GM21381 (cell line): ENCODE results near the gene ACOT4.
"Not testable (repeated sequence)": the region's sequence is repeated elsewhere in the genome, so short reads cannot be mapped to it uniquely, and the experiment has no call there.

ENCODE experiments used
- ATAC-seq: cut with Tn5 transposase; IDR thresholded peaks from one replicate; pipeline ENCODE4 v1.9.1; 2021; ENCODE audit warnings: mild to moderate bottlenecking, moderate library complexity; ENCODE audit not compliant: unreplicated experiment

The ACOT4 gene

GRCh38 chr14:73633116-73634010 is 41.7 kb downstream of the ACOT4 start:
- ATAC-seq, result peak; percentile 62

DNA sequence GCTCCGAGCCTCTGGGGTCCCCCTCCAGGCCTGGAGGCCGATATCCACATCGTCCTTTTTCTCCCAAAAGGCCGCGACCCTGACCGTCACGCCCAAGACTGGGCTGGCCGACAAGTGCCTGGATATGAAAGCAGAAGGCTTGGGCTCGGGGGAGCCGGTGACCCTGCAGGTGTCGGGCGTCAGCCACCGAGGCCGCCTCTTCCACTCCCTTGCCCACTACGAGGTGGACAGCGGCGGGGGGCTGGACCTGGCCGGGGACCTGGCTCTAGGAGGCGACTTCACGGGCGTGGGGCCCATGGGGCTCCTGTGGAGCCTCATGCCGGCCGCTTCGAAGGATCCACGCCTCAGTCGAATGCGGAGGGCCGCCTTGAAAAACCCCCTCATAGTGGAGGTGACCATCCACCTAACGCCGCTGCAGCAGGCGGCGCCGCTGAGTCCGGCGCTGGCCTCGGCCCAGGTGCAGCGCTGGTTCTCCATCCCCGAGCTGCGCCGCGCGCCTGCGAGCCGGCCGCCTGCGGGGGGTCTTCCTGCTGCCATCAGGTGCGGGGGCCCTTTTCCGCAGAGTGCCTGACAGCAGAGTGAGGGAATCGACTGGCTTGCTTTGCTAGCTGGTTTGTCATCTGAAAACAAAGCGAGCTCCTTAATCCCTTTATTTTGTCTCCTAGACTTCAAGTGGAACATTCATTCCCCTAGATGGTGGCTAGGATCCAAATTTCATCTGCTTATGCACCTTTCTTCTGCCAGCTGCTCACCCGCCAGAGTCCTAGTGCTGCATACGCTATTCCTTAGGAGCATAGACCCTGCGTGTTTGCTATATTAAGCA is 42.5 kb downstream of the ACOT4 start:
- no peak for ATAC-seq

GRCh38 chr14:73636355-73636754 is 44.7 kb downstream of the ACOT4 start:
- not testable (repeated sequence) for ATAC-seq

DNA sequence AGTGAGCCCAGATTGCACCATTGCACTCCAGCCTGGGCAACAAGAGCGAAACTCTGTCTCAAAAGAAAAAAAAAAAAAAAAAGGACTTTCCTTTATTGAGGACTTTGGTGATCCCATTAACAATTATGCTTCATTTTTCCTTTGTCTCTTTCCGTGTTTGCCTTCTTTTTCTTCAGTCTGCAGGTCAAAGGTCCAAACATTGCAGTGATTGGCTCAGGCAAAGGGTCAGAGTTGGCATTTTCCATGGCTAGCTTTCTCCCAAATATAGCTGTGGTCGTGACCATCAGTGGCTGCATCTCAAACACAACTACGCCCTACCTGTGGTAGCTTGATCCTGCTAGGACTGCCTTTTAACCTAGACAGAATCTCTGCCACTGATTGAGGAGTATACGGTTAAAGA is 46.2 kb downstream of the ACOT4 start:
- ATAC-seq, result no peak

GRCh38 chr14:73640796-73641365 is 49.2 kb downstream of the ACOT4 start:
- ATAC-seq, result no peak

- peak; percentile 96 for ATAC-seq
Observed at GRCh38 chr14:73644531-73645247, 53.0 kb downstream of the ACOT4 start, which contains the start of gene DNAL1. TSS of gene DNAL1 (plus strand) at chr14:73644986. CDS start at chr14:73645040, 54 bp downstream.

DNA sequence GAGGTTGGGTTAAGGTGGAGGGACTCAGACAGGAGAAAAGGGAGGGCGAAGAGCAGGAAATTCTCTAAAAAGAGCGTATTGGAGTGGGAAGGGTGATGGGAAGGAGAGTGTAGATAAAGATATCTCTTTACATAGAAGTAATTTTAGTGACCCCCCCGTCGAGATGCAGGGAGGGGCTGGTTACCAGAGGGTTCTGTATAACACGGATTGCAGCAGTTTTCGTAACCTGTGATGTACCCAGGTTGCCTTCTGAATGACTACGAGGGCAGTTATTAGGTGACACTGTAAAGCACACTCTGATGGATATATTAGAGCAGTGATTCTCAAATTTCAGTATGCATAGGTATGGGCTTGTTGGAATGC is 53.6 kb downstream of the ACOT4 start:
- no peak for ATAC-seq
